Measurements from ENCODE around the gene CMIP.

DNA sequence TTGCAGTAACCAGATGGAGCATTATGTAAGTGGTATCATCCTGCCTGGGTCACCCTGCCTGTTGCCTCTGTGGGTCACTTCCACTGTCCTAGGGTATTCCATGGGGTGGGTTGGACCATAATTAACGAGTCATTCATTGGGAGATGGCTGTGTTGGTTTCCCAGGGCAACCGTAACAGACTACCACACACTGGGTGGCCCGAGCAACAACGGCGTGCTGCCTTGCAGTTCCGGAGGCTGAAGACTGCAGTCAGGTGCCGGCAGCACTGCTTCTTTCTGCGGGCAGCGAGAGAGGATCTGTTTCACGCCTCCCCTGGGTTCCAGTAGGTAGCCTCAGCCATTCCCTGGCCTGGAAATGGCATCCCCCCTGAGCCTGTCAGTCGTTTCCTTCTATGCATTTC, 28.9 kb upstream of the CMIP start:
- TF ChIP-seq ZNF384 (IDR thresholded peaks at IDR 0.05) (no peak), FOXM1 (IDR thresholded peaks at IDR 0.05; ENCODE audit: borderline replicate concordance) (no peak), HDGF (IDR thresholded peaks at IDR 0.05; ENCODE audit: borderline replicate concordance) (no peak), FOXK2 (IDR thresholded peaks at IDR 0.05) (no peak), BHLHE40 (IDR thresholded peaks at IDR 0.05; ENCODE audit: borderline replicate concordance) (no peak), SP1 (IDR thresholded peaks at IDR 0.05) (no peak), NFRKB (IDR thresholded peaks at IDR 0.05) (no peak)
- TF ChIP-seq, protein P1, sequence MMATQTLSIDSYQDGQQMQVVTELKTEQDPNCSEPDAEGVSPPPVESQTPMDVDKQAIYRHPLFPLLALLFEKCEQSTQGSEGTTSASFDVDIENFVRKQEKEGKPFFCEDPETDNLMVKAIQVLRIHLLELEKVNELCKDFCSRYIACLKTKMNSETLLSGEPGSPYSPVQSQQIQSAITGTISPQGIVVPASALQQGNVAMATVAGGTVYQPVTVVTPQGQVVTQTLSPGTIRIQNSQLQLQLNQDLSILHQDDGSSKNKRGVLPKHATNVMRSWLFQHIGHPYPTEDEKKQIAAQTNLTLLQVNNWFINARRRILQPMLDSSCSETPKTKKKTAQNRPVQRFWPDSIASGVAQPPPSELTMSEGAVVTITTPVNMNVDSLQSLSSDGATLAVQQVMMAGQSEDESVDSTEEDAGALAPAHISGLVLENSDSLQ (IDR thresholded peaks at IDR 0.05): no peak
